ENCODE data around the gene ST3GAL4.

DNA sequence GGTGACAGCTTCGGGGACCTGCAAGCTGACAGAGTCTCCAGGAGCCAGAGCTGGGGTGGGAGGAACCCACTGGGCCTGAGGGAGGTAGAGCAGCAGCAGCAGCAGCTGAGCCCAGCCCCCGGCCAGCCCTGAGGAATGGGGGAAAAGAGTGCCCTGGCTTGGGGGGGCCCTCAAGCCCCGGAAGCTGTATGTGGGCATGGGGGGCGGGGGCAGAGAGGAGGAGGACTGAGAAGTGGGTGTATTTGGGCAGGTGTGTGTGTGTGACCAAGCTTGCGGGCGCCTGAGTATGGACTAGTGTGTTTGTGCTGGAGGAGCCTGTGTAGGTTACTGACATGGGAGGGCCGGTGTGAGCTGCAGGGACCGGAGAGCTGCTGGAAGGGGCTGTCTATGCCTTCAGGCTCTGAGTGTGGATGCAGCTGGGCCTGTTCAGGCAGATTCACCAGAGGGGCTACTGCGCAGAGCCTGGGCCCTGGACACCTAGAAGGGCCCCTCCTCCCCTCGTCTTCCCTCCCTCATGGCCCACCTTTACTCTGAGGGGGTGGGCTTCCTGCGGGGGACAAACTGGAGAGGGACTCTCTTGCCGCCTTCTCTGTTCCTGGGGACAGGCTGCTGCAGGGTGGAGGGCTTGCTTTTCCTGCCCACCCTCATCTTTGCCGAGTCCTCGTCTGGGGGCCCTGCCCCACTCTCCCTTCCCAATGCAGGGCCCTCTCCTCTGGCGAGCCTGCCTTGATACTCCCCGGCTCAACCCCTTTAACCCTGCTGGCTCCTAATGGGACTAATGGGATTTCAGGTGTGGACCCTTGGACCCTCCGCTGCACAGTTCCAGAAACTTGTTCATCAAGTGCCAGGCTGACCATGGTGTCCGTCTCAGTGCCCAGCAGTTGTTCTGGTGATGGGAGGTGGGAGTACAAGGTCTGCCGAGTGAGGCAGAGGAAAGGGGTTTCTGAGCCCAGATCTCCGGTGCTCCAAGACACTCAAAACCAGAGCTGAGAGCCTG, 28.2 kb downstream of the ST3GAL4 start:
- TF ChIP-seq, protein P1, sequence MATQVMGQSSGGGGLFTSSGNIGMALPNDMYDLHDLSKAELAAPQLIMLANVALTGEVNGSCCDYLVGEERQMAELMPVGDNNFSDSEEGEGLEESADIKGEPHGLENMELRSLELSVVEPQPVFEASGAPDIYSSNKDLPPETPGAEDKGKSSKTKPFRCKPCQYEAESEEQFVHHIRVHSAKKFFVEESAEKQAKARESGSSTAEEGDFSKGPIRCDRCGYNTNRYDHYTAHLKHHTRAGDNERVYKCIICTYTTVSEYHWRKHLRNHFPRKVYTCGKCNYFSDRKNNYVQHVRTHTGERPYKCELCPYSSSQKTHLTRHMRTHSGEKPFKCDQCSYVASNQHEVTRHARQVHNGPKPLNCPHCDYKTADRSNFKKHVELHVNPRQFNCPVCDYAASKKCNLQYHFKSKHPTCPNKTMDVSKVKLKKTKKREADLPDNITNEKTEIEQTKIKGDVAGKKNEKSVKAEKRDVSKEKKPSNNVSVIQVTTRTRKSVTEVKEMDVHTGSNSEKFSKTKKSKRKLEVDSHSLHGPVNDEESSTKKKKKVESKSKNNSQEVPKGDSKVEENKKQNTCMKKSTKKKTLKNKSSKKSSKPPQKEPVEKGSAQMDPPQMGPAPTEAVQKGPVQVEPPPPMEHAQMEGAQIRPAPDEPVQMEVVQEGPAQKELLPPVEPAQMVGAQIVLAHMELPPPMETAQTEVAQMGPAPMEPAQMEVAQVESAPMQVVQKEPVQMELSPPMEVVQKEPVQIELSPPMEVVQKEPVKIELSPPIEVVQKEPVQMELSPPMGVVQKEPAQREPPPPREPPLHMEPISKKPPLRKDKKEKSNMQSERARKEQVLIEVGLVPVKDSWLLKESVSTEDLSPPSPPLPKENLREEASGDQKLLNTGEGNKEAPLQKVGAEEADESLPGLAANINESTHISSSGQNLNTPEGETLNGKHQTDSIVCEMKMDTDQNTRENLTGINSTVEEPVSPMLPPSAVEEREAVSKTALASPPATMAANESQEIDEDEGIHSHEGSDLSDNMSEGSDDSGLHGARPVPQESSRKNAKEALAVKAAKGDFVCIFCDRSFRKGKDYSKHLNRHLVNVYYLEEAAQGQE (IDR thresholded peaks at IDR 0.05; ENCODE audit: low read depth) = no peak
- TF ChIP-seq, protein P2, sequence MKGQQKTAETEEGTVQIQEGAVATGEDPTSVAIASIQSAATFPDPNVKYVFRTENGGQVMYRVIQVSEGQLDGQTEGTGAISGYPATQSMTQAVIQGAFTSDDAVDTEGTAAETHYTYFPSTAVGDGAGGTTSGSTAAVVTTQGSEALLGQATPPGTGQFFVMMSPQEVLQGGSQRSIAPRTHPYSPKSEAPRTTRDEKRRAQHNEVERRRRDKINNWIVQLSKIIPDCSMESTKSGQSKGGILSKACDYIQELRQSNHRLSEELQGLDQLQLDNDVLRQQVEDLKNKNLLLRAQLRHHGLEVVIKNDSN (IDR thresholded peaks at IDR 0.05) = no peak
- TF ChIP-seq, protein P3, sequence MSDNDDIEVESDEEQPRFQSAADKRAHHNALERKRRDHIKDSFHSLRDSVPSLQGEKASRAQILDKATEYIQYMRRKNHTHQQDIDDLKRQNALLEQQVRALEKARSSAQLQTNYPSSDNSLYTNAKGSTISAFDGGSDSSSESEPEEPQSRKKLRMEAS (IDR thresholded peaks at IDR 0.05) = no peak
- TF ChIP-seq RAD21 (IDR thresholded peaks at IDR 0.05; ENCODE audit: low read depth) (no peak), TCF12 (IDR thresholded peaks at IDR 0.05; ENCODE audit: low read depth) (no peak), EP300 (IDR thresholded peaks at IDR 0.05; ENCODE audit: borderline replicate concordance) (no peak)

Measured in Ishikawa (cell line).